AG08395 (cell line): Measurements from ENCODE around the gene USF2.

Source experiments
- DNase-seq: peaks from one replicate; pipeline ENCODE4 v3.0.0; 2012; ENCODE audit warnings: mixed read lengths, low spot score

USF2 gene

GRCh38 chr19:35321291-35321690 is 52.5 kb downstream of the USF2 start:
- DNase-seq = no peak

- DNase-seq = no peak
These were observed 53.3 kb downstream of the USF2 start for GRCh38 chr19:35322014-35322413.

- no peak for DNase-seq
These were observed 58.9 kb downstream of the USF2 start for GRCh38 chr19:35327642-35328041.

- DNase-seq = no peak
These were observed 60.1 kb downstream of the USF2 start, which contains the start of gene CD22 for GRCh38 chr19:35328851-35329285. Gene CD22, plus strand, starts transcription at chr19:35329187. Its CDS starts 2,854 bp downstream, at chr19:35332041.

- DNase-seq = no peak
These were observed 60.6 kb downstream of the USF2 start for GRCh38 chr19:35329323-35329722.
